A549 treated with CORT108297 at 1 μM for 4 hours (cell line): ENCODE data around the gene USP17L30. TPM values are rescaled to one million over a fixed set of nuclear protein-coding genes. Genes with fewer than 3 reads are reported as not detected.

ENCODE experiments used
- total RNA-seq: library from RNA; stranded (reverse); fragments of 200-300 nt; extraction: Qiagen RNA extraction; gene quantifications from 5 replicates; pipeline ENCODE4 v1.2.3, GENCODE V29; 2022

The USP17L30 gene, protein sequence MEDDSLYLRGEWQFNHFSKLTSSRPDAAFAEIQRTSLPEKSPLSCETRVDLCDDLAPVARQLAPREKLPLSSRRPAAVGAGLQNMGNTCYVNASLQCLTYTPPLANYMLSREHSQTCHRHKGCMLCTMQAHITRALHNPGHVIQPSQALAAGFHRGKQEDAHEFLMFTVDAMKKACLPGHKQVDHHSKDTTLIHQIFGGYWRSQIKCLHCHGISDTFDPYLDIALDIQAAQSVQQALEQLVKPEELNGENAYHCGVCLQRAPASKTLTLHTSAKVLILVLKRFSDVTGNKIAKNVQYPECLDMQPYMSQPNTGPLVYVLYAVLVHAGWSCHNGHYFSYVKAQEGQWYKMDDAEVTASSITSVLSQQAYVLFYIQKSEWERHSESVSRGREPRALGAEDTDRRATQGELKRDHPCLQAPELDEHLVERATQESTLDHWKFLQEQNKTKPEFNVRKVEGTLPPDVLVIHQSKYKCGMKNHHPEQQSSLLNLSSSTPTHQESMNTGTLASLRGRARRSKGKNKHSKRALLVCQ
- not detected in 5 replicates for total RNA-seq

DNA sequence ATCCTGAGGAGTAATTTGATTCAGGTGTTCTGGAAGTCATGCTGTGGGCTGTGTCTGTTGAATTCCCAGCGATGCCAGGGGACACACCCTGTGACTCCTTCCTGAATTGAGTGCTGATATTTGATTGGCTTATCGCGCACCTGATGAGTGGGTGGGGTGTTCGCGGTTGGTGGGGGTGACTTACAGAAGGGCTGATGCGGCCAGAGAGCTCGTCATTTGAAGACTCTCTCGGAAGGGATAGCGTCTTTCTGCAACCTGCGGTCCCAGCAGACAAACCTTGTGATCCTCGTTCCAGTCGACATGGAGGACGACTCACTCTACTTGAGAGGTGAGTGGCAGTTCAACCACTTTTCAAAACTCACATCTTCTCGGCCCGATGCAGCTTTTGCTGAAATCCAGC is at the start of gene USP17L30:
Gene USP17L30, plus strand, starts transcription at position 301 of the 400 bp plus-strand sequence. Its CDS starts 0 bp downstream, at position 301.

GRCh38 chr4:9324865-9325264 is 38.1 kb upstream of the USP17L30 start, which contains the start of gene USP17L24:
Gene USP17L24 (plus strand): TSS chr4:9325165. CDS start chr4:9325165, 0 bp downstream.

GRCh38 chr4:9329611-9330010 is 33.3 kb upstream of the USP17L30 start, which contains the start of gene USP17L25:
Gene USP17L25 (plus strand): TSS chr4:9329911. CDS start chr4:9329911, 0 bp downstream.

GRCh38 chr4:9334358-9334757 is 28.6 kb upstream of the USP17L30 start, which contains the start of gene USP17L26:
Gene USP17L26 (plus strand): TSS chr4:9334658. CDS start chr4:9334658, 0 bp downstream.

GRCh38 chr4:9339103-9339502 is 23.8 kb upstream of the USP17L30 start, which contains the start of gene USP17L5:
Gene USP17L5 (plus strand): TSS chr4:9339403. CDS start chr4:9339403, 0 bp downstream.

DNA sequence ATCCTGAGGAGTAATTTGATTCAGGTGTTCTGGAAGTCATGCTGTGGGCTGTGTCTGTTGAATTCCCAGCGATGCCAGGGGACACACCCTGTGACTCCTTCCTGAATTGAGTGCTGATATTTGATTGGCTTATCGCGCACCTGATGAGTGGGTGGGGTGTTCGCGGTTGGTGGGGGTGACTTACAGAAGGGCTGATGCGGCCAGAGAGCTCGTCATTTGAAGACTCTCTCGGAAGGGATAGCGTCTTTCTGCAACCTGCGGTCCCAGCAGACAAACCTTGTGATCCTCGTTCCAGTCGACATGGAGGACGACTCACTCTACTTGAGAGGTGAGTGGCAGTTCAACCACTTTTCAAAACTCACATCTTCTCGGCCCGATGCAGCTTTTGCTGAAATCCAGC is 19.1 kb upstream of the USP17L30 start, which contains the start of gene USP17L27:
Gene USP17L27, plus strand, starts transcription at position 301 of the 400 bp plus-strand sequence. Its CDS starts 0 bp downstream, at position 301.

GRCh38 chr4:9348593-9348992 is 14.3 kb upstream of the USP17L30 start, which contains the start of gene USP17L28:
Gene USP17L28 (plus strand): TSS chr4:9348893. CDS start chr4:9348893, 0 bp downstream.

DNA sequence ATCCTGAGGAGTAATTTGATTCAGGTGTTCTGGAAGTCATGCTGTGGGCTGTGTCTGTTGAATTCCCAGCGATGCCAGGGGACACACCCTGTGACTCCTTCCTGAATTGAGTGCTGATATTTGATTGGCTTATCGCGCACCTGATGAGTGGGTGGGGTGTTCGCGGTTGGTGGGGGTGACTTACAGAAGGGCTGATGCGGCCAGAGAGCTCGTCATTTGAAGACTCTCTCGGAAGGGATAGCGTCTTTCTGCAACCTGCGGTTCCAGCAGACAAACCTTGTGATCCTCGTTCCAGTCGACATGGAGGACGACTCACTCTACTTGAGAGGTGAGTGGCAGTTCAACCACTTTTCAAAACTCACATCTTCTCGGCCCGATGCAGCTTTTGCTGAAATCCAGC is 9.6 kb upstream of the USP17L30 start, which contains the start of gene USP17L29:
Gene USP17L29, plus strand, starts transcription at position 301 of the 400 bp plus-strand sequence. Its CDS starts 0 bp downstream, at position 301.

Other genes starting within 250 kb of the USP17L30 start
- not detected in 5 replicates for gene FAM90A26, start 192.7 kb upstream of the USP17L30 start, total RNA-seq
- not detected in 5 replicates for gene USP17L10, start 152.5 kb upstream of the USP17L30 start, total RNA-seq
- not detected in 5 replicates for gene USP17L11, start 147.7 kb upstream of the USP17L30 start, total RNA-seq
- not detected in 5 replicates for gene USP17L12, start 143.0 kb upstream of the USP17L30 start, total RNA-seq
- gene USP17L13, start 138.2 kb upstream of the USP17L30 start, total RNA-seq = not detected in 5 replicates
- not detected in 5 replicates for gene USP17L15, start 128.7 kb upstream of the USP17L30 start, total RNA-seq
- gene USP17L17, start 119.2 kb upstream of the USP17L30 start, total RNA-seq = not detected in 5 replicates
- gene USP17L18, start 114.5 kb upstream of the USP17L30 start, total RNA-seq = not detected in 5 replicates
- not detected in 5 replicates for gene USP17L19, start 109.8 kb upstream of the USP17L30 start, total RNA-seq
- gene USP17L20, start 105.0 kb upstream of the USP17L30 start, total RNA-seq = not detected in 5 replicates
- not detected in 5 replicates for gene USP17L21, start 100.3 kb upstream of the USP17L30 start, total RNA-seq
- gene USP17L22, start 95.5 kb upstream of the USP17L30 start, total RNA-seq = not detected in 5 replicates
- not detected in 5 replicates for gene USP17L24, start 38.0 kb upstream of the USP17L30 start, total RNA-seq
- not detected in 5 replicates for gene USP17L25, start 33.2 kb upstream of the USP17L30 start, total RNA-seq
- not detected in 5 replicates for gene USP17L26, start 28.5 kb upstream of the USP17L30 start, total RNA-seq
- gene USP17L5, start 23.7 kb upstream of the USP17L30 start, total RNA-seq = not detected in 5 replicates
- gene USP17L27, start 19.0 kb upstream of the USP17L30 start, total RNA-seq = not detected in 5 replicates
- gene USP17L28, start 14.2 kb upstream of the USP17L30 start, total RNA-seq = not detected in 5 replicates
- not detected in 5 replicates for gene USP17L29, start 9.5 kb upstream of the USP17L30 start, total RNA-seq
- gene DEFB131A, start 81.3 kb downstream of the USP17L30 start, total RNA-seq = not detected in 5 replicates